Epidermal melanocyte (primary cell): ENCODE measurements around the gene NPC1L1.

Source experiments
- DNase-seq: peaks from one replicate; pipeline ENCODE4 v3.0.0; 2011; ENCODE audit warnings: low spot score; ENCODE audit not compliant: insufficient read length

The NPC1L1 gene

DNA sequence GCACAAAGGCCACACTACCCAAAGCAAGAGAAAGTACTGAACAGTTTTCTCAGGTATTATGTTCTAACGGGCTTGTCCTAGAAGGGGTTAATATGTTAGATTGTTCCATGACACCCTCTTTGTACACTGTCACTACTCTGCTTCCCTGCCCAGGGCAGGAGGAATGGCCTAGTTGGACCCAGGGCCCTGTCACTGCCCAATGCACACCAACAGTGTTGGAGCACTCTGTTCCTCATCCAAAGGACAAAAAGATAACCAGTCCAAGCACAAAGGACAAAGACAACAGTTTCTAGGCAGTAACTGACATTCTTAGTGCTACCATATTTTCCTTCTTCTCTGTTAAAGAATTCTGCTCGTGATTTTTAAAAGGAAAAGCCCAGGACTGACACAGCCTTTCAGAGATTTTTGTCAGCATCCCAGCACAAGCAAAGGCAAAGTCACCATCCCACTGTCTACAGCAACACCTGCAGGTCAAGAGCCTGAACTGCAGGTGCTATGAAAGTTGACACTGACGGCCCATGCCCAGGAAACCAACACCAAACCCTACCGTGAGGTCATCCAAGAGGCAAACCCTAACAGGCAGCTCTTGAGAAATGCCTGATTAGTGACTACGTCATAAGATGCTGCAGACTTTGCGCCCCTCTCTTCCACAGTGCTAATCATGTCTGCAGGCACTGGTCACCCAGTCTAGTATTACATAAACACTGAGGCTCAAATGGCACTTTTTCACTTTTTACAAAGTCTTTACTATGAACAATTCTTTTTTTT lies 63.9 kb downstream of the NPC1L1 start:
- peak; percentile 49 for DNase-seq

- DNase-seq = no peak
These were observed 64.8 kb downstream of the NPC1L1 start for GRCh38 chr7:44476313-44476712.

DNA sequence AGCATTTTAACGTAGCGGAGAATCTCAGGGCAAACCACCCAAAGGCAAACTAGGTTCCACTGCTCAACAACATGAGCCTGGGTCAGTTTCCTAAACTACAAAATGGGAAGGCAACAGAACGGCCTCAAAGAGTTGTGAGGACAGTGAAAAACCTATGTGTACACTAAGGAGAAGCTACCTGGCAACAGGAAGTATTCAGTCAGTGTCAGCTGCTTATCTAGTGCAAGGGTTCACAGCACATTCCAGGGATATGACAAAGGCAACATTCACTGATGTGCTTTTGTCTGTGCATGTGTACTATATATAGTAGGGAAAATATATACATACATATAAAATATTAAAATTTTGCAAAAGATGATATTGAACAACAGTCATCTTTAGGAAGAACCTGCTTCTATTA lies 67.8 kb downstream of the NPC1L1 start:
- DNase-seq = no peak

- DNase-seq = no peak
These were observed 68.3 kb downstream of the NPC1L1 start for GRCh38 chr7:44472843-44473242.

DNA sequence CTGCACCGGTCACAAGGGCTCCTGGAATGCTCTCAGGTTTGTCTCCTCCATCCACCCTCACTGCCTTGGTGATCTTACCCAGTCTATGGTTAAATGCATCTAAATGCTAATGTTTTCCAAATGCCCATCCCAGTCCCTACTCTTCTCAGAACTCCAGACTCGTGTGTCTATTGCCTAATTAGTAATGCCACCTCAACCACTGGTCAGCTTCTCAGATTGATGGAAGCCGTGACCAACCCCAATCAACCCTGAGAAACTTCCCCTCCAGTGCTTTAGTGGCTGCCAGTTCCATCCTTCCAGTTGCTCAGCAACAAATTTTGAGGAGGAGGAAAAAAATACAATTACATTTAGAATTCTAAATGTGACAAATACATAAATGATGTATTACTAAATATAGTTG lies 69.3 kb downstream of the NPC1L1 start:
- no peak for DNase-seq

DNA sequence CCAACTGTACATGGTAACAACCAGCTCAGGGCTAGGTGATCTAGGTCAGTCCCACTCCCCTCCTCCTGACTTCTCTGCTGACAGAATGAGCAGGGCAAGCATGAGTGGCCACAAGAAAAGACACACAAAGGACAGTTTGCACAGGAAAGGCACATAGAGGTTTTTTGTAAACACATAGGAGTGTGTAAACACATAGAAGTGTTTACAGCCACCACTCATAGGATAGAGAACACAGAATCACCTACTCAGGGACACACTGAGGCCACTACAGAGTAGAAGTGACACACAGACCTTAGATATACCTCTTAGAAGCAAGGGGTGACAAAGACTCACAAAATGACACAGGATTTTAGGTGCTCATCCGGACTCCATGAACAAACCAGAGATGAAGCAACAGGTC lies 69.7 kb downstream of the NPC1L1 start:
- no peak for DNase-seq

DNA sequence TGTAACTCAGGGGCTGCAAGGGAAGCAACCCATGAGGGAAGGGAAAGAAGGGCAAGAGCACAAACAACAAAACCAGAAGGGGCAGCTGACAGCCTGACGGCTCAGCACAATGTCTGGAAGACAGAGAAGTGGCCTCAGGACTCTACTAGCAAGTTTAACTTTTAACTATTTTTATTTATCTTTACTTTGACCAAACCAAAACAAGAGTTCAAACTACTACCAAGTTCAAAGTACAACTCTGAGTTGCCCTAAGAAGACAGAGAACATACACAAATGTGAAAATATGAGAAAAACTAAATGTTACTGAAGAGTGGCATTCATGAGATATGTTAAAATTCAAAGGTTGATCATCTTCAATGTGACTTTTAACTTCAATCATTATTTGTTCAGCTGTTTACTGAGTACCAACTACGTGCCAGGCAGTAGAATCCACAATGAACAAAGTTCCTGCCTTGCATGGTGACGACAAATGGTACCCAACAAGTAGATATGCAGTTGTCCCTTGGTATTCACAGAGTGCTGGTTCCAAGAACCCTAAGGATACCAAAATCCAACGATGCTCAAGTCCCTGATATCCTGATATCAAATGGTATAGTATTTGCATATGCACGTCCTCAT lies 70.4 kb downstream of the NPC1L1 start:
- no peak for DNase-seq

DNA sequence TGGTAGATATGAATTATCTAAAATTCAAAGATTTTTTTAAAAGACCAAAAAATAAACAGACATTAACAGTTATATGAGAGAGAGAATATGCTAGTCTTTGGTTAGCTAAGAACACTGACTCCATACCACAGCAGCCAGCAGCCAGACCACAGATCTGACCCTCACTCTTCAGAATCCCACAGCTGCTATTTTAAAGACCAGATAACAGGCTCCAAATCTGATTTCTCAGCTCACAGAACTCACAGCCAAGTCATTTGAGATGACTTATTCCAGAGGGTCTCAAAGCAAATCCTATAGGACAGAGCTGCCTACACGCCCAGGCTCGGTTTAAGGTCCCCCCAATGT lies 71.0 kb downstream of the NPC1L1 start:
- no peak for DNase-seq

DNA sequence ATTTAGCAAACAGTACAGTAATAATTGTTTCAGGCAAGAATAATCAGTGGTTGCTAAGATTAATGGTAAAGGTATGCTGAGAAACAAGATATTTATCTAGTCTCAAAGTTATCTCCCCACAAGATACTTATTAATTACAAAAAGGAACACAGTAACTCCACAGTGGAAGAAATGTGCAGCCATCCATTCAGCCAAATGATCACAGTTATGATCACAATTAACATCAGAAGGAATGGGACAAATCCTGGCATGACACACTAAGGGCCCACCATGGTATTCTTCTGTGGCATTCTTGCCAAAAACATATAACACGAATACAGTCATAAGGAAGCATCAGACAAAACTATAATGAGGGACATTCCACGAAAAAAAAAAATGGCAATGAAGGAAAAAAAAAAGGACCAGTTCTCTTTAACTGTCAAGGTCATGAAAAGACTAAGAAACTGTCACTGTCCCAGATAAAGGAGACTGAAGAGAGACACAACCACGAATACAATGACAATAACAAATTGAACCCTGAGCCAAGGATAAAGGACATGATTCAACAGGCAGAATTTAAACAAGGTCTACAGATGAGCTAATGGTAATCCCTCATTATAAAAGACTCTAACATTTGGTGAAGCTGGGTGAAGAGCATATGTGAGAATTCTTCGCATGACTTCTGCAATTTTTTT lies 71.5 kb downstream of the NPC1L1 start:
- no peak for DNase-seq

GRCh38 chr7:44467217-44467548 lies 73.9 kb downstream of the NPC1L1 start:
- no peak for DNase-seq

GRCh38 chr7:44466300-44467216 lies 74.6 kb downstream of the NPC1L1 start:
- DNase-seq = no peak

GRCh38 chr7:44465490-44465889 lies 75.6 kb downstream of the NPC1L1 start:
- DNase-seq = no peak

GRCh38 chr7:44463169-44463808 lies 77.8 kb downstream of the NPC1L1 start:
- no peak for DNase-seq
